Measurements from ENCODE around the gene ALK.

DNA sequence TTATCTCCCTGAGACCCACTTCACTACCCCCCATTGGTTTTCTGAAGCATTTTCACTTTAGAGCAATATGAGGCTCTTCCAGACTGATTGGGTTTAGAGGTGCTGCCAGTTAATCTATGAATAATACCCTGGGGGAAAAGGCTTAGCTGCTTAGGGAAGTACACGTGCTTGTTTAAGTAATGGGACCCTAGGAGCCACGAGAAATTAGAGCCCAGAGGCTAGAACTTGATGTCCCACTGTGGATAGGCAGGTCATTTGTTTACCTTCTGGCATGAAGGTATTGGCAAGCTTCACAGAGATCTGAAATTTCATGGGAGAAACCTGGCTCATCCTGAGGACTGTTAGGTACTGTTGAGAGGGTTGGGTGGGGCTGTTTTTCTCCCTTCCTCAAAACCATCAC lies 746.4 kb downstream of the ALK start:
- TF ChIP-seq, protein P1, sequence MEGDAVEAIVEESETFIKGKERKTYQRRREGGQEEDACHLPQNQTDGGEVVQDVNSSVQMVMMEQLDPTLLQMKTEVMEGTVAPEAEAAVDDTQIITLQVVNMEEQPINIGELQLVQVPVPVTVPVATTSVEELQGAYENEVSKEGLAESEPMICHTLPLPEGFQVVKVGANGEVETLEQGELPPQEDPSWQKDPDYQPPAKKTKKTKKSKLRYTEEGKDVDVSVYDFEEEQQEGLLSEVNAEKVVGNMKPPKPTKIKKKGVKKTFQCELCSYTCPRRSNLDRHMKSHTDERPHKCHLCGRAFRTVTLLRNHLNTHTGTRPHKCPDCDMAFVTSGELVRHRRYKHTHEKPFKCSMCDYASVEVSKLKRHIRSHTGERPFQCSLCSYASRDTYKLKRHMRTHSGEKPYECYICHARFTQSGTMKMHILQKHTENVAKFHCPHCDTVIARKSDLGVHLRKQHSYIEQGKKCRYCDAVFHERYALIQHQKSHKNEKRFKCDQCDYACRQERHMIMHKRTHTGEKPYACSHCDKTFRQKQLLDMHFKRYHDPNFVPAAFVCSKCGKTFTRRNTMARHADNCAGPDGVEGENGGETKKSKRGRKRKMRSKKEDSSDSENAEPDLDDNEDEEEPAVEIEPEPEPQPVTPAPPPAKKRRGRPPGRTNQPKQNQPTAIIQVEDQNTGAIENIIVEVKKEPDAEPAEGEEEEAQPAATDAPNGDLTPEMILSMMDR (IDR thresholded peaks at IDR 0.05; ENCODE audit: low read length) = no peak
- no peak for TF ChIP-seq EZH2 (IDR thresholded peaks at IDR 0.05; ENCODE audit: borderline replicate concordance, low read length)
